GM10248 (cell line): Measurements from ENCODE around the gene LINS1.

Source experiments
- CTCF ChIA-PET: fragments of 300-600 bp; sonication (Branson Sonifier 250); formaldehyde crosslinking; extraction: SDS; loops from one replicate; lab custom pipeline; 2021; ENCODE audit warnings: antibody characterized with exemption; lab: Yijun Ruan, JAX
- POLR2A ChIA-PET: fragments of 350-650 bp; sonication (Branson Sonifier 250); formaldehyde crosslinking; extraction: SDS; loops from one replicate; lab custom pipeline; 2020; ENCODE audit warnings: antibody characterized with exemption; lab: Yijun Ruan, JAX
- DNase-seq: peaks from one replicate; pipeline ENCODE4 v3.0.0; 2012; ENCODE audit errors: extremely low spot score
- CTCF ChIP-seq: IDR thresholded peaks from 2 replicates; pipeline ENCODE4 v1.5.1; 2012; ENCODE audit warnings: mild to moderate bottlenecking, low read depth; ENCODE audit errors: extremely low read depth, missing control alignments, control extremely low read depth

Gene LINS1

GRCh38 chr15:100570275-100570674 lies 31.7 kb downstream of the LINS1 start:
- DNase-seq = no peak
- ChIA-PET CTCF (interaction anchor here (2.6 kb wide), 1 partner anchor 220 kb away, joined by 10 read pairs; no protein-coding TSS in a partner anchor), POLR2A (no interaction called here)
- no peak for TF ChIP-seq CTCF

GRCh38 chr15:100569391-100569790 lies 32.6 kb downstream of the LINS1 start:
- DNase-seq = no peak
- TF ChIP-seq CTCF = no peak
- CTCF ChIA-PET = interaction anchor here (2.6 kb wide), 1 partner anchor 219 kb away, joined by 10 read pairs; no protein-coding TSS in a partner anchor
- POLR2A ChIA-PET = no interaction called here

GRCh38 chr15:100566850-100567628 lies 34.9 kb downstream of the LINS1 start:
- ChIA-PET CTCF (no interaction called here), POLR2A (no interaction called here)
- DNase-seq = no peak
- TF ChIP-seq CTCF = no peak

GRCh38 chr15:100565591-100565990 lies 36.4 kb downstream of the LINS1 start:
- DNase-seq = no peak
- ChIA-PET POLR2A (no interaction called here), CTCF (interaction anchor here (2.7 kb wide), 1 partner anchor 7 kb away, joined by 14 read pairs; no protein-coding TSS in a partner anchor)
- no peak for TF ChIP-seq CTCF

GRCh38 chr15:100560323-100560722 lies 41.7 kb downstream of the LINS1 start:
- POLR2A ChIA-PET = no interaction called here

GRCh38 chr15:100559330-100559729 lies 42.7 kb downstream of the LINS1 start:
- ChIA-PET CTCF (no interaction called here), POLR2A (no interaction called here)
- no peak for DNase-seq
- TF ChIP-seq CTCF = no peak

More at GRCh38 chr15:100560323-100560722, 41.7 kb downstream of the LINS1 start:
- DNase-seq = no peak
- TF ChIP-seq CTCF = no peak
- CTCF ChIA-PET = no interaction called here
